IMR-90 (cell line): Measurements from ENCODE around the gene SLC26A8. TPM values are rescaled to one million over a fixed set of nuclear protein-coding genes. Genes with fewer than 3 reads are reported as not detected.

Experiments
- ATAC-seq: fragments of 200-7000 bp; cut with Tn5 transposase; 2 replicates; pipeline ENCODE4 v1.9.1; 2020; ENCODE audit warnings: low read depth, mild to moderate bottlenecking, moderate library complexity
- BruUV-seq: library from RNA; stranded (reverse); fragments of 400-500 nt; replicated peaks from 2 replicates; lab custom pipeline; 2021; lab: Mats Ljungman, UMichigan
- CTCF ChIA-PET: fragments of 300-600 bp; formaldehyde crosslinking; extraction: SDS; loops from one replicate; lab custom pipeline; 2021; ENCODE audit warnings: antibody characterized with exemption; lab: Yijun Ruan, JAX
- POLR2A ChIA-PET: fragments of 300-600 bp; sonication (Branson Sonifier 250); formaldehyde crosslinking; loops from one replicate; lab custom pipeline; 2022; ENCODE audit warnings: antibody characterized with exemption; ENCODE audit not compliant: unreplicated experiment; lab: Charles Lee
- DNase-seq: peaks from one replicate; pipeline ENCODE4 v3.0.0; 2013
- H2AFZ ChIP-seq: replicated peaks from 2 replicates; pipeline ENCODE3; 2013; ENCODE audit warnings: low read length, mild to moderate bottlenecking; ENCODE audit not compliant: poor library complexity
- H2AK5ac ChIP-seq: 2 replicates; pipeline ENCODE4 v1.6.1; 2013; ENCODE audit warnings: low read depth, low read length, inconsistent platforms
- H2AK9ac ChIP-seq: replicated peaks from 2 replicates; pipeline ENCODE3; 2013; ENCODE audit warnings: mild to moderate bottlenecking, low read depth, low read length, moderate library complexity; ENCODE audit not compliant: poor library complexity
- H2BK120ac ChIP-seq: 2 replicates; pipeline ENCODE4 v1.6.1; 2013; ENCODE audit warnings: low read depth, low read length, inconsistent platforms
- H2BK15ac ChIP-seq: 3 replicates; pipeline ENCODE4 v1.6.1; 2013; ENCODE audit warnings: low read depth, low read length, inconsistent platforms
- H2BK20ac ChIP-seq: 2 replicates; pipeline ENCODE4 v1.6.1; 2013; ENCODE audit warnings: low read depth, mild to moderate bottlenecking, inconsistent platforms, low read length, moderate library complexity
- H2BK5ac ChIP-seq: 2 replicates; pipeline ENCODE4 v1.6.1; 2013; ENCODE audit warnings: mild to moderate bottlenecking, low read depth, low read length, inconsistent platforms; ENCODE audit not compliant: poor library complexity, severe bottlenecking
- H3K14ac ChIP-seq: replicated peaks from 2 replicates; pipeline ENCODE4 v1.6.1; 2013; ENCODE audit warnings: low read depth, low read length, inconsistent platforms
- H3K18ac ChIP-seq: 2 replicates; pipeline ENCODE4 v1.6.1; 2013; ENCODE audit warnings: low read depth, low read length, control low read depth
- H3K23ac ChIP-seq: 2 replicates; pipeline ENCODE4 v1.6.1; 2013; ENCODE audit warnings: low read depth, low read length, inconsistent platforms
- H3K27ac ChIP-seq: 2 replicates; pipeline ENCODE4 v1.5.1; 2013; ENCODE audit warnings: mild to moderate bottlenecking, control low read depth, low read length; ENCODE audit not compliant: insufficient read depth
- H3K27me3 ChIP-seq: 2 replicates; pipeline ENCODE4 v1.6.1; 2013; ENCODE audit warnings: low read length; ENCODE audit not compliant: control insufficient read depth, insufficient read depth
- H3K36me3 ChIP-seq: 2 replicates; pipeline ENCODE4 v1.6.1; 2013; ENCODE audit warnings: low read length, mixed read lengths; ENCODE audit not compliant: control insufficient read depth, insufficient read depth
- H3K4ac ChIP-seq: 2 replicates; pipeline ENCODE4 v1.6.1; 2013; ENCODE audit warnings: low read depth, low read length, inconsistent platforms
- H3K4me1 ChIP-seq: 2 replicates; pipeline ENCODE4 v1.6.1; 2013; ENCODE audit warnings: low read length, mixed read lengths; ENCODE audit not compliant: control insufficient read depth, insufficient read depth
- H3K4me2 ChIP-seq: 2 replicates; pipeline ENCODE4 v1.6.1; 2013; ENCODE audit warnings: low read depth, mild to moderate bottlenecking, control low read depth, low read length, moderate library complexity
- H3K4me3 ChIP-seq: 2 replicates; pipeline ENCODE4 v1.5.1; 2013; ENCODE audit warnings: low read depth, mild to moderate bottlenecking, control low read depth, low read length, moderate library complexity; ENCODE audit not compliant: insufficient read depth
- H3K56ac ChIP-seq: 2 replicates; pipeline ENCODE4 v1.6.1; 2013; ENCODE audit warnings: low read length, inconsistent platforms; ENCODE audit not compliant: insufficient read depth; ENCODE audit errors: extremely low read depth
- H3K79me1 ChIP-seq, 2 experiments: 2 replicates each; pipeline ENCODE4 v1.6.1; 2013; ENCODE audit warnings: low read length in 2 of 2, inconsistent platforms in 1 of 2, low read depth in 1 of 2
- H3K9ac ChIP-seq: 2 replicates; pipeline ENCODE4 v1.6.1; 2013; ENCODE audit warnings: low read depth, low read length, control low read depth
- H3K9me1 ChIP-seq: 2 replicates; pipeline ENCODE4 v1.6.1; 2013; ENCODE audit warnings: low read length, inconsistent platforms; ENCODE audit not compliant: insufficient read depth
- H3K9me3 ChIP-seq: 2 replicates; pipeline ENCODE4 v1.6.1; 2013; ENCODE audit warnings: low read length; ENCODE audit not compliant: control insufficient read depth, insufficient read depth
- H4K20me1 ChIP-seq: 2 replicates; pipeline ENCODE4 v1.6.1; 2013; ENCODE audit warnings: low read length, inconsistent platforms; ENCODE audit not compliant: insufficient read depth
- H4K5ac ChIP-seq: 2 replicates; pipeline ENCODE4 v1.6.1; 2013; ENCODE audit warnings: mild to moderate bottlenecking, low read depth, low read length, control low read depth
- H4K8ac ChIP-seq, 2 experiments: 2 replicates each; pipeline ENCODE4 v1.6.1; 2013; ENCODE audit warnings: low read depth in 2 of 2, low read length in 2 of 2, control low read depth in 1 of 2, inconsistent platforms in 1 of 2
- H4K91ac ChIP-seq: 2 replicates; pipeline ENCODE4 v1.6.1; 2013; ENCODE audit warnings: low read depth, low read length, inconsistent platforms; ENCODE audit not compliant: insufficient read depth
- FOS ChIP-seq: fragments of 150-350 bp; IDR thresholded peaks from 2 replicates; pipeline ENCODE4 v1.6.1; 2016; ENCODE audit warnings: low read depth, low read length
- POLR2A ChIP-seq: IDR thresholded peaks from 2 replicates; pipeline ENCODE4 v1.6.1; 2012; ENCODE audit warnings: mild to moderate bottlenecking, low read depth, low read length
- WGBS, 2 experiments: methylation state at CpG; one replicate each; pipeline versions ENCODE4 v1.1.5 to v1.1.7; 2013; ENCODE audit warnings: missing lambda C conversion rate in 2 of 2; ENCODE audit not compliant: insufficient read length in 1 of 2; ENCODE audit errors: extremely low coverage in 2 of 2; 5-methylcytosine and 5-hydroxymethylcytosine counted together
- dilution Hi-C: fragments of 300-500 bp; cut with HindIII; formaldehyde crosslinking; loops from one replicate; pipeline ENCODE4 v1.14.3; 2018; ENCODE audit warnings: low sequenced_read_pairs; ENCODE audit not compliant: unreplicated experiment
- in situ Hi-C: fragments of 300-500 bp; cut with MboI; formaldehyde crosslinking; loops from 3 replicates; pipeline ENCODE4 v1.14.3; 2019; ENCODE audit warnings: low sequenced_read_pairs, inconsistent platforms, mixed read lengths
- intact Hi-C: fragments of 100-400 bp; cut with micrococcal nuclease; formaldehyde crosslinking; loops from 2 replicates; pipeline ENCODE4 v1.10.0; 2022
- polyA plus RNA-seq, 3 experiments: library from polyadenylated mRNA; depleted of rRNA; stranded (reverse); fragments of >200 nt; gene quantifications; 2 replicates each; pipeline ENCODE4 v1.2.3, GENCODE V29; 2012; ENCODE audit warnings: low replicate concordance in 1 of 3
- total RNA-seq: library from RNA; depleted of rRNA; stranded (reverse); fragments of >200 nt; gene quantifications from 2 replicates; pipeline ENCODE4 v1.2.3, GENCODE V29; 2012

Gene SLC26A8
- total and polyA plus RNA-seq, 2 of the 4 experiments (the other 2 are of a cell fraction): 0.07 TPM; not detected in 1

DNA sequence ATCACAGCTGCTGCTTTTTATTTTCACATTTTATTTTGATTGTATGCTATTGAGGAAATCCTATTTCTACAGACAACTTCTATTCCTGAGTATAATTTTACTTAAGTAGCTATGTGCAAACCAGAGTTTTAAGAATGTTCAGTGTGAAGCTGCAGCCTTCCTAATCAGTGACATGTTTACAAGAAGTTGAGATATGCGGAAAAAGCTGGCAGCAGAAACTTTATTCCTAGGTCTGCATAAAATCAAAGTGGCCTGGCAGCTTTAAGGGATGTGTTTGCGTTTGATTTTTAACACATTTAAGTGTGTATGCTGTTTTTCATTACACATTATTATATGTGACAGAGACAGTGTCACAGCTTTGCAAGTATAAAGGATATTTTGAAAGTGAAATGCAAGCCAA lies 29.4 kb upstream of the SLC26A8 start:
- BruUV-seq: no TSS peak
- in situ Hi-C loops: no loop called here
- H3K56ac ChIP-seq: no peak overlapping the region
- DNase-seq (no peak), ATAC-seq (no peak)
- H4K8ac ChIP-seq: no peak overlapping the region
- no peak overlapping the region for H3K9ac ChIP-seq
- ChIA-PET POLR2A (no interaction called here), CTCF (no interaction called here)
- no peak overlapping the region for H2BK15ac ChIP-seq
- H3K9me1 ChIP-seq: peaks cover 6% of the 10 kb centered on the region
- no peak overlapping the region for H2AK9ac ChIP-seq
- no peak overlapping the region for H2BK20ac ChIP-seq
- peaks cover 57% of the 10 kb centered on the region for H4K20me1 ChIP-seq
- no peak overlapping the region for H2AK5ac ChIP-seq
- H2AFZ ChIP-seq: no peak overlapping the region
- H4K5ac ChIP-seq: no peak overlapping the region
- no peak overlapping the region for H3K14ac ChIP-seq
- intact Hi-C loops: no loop called here
- no peak overlapping the region for H2BK5ac ChIP-seq
- H3K27ac ChIP-seq: no peak overlapping the region
- H3K18ac ChIP-seq: no peak overlapping the region
- H3K36me3 ChIP-seq: peaks cover 6% of the 10 kb centered on the region
- peaks cover 9% of the 10 kb centered on the region for H3K4me1 ChIP-seq
- no peak overlapping the region for H3K4me2 ChIP-seq
- H3K79me1 ChIP-seq: peaks cover 48 to 66% of the 10 kb centered on the region in 2 experiments
- H3K4me3 ChIP-seq: no peak overlapping the region
- H3K23ac ChIP-seq: no peak overlapping the region
- dilution Hi-C loops: no loop called here
- no peak overlapping the region for H3K4ac ChIP-seq
- no peaks in the 10 kb centered on the region for H3K27me3 ChIP-seq
- H3K9me3 ChIP-seq: no peaks in the 10 kb centered on the region
- H4K91ac ChIP-seq: no peak overlapping the region
- no peak overlapping the region for H2BK120ac ChIP-seq
- TF ChIP-seq POLR2A: no peak
- TF ChIP-seq FOS: no peak
- whole genome bisulfite sequencing, 2 experiments: no CpG with 5 or more reads among the region's 2 CpGs
